ENCODE measurements around the gene TUBB.

TUBB gene

GRCh38 chr6:30687659-30688431, 32.3 kb upstream of the TUBB start:
- no peak for DNase-seq (ENCODE audit: low read depth in 2 of 2)

DNA sequence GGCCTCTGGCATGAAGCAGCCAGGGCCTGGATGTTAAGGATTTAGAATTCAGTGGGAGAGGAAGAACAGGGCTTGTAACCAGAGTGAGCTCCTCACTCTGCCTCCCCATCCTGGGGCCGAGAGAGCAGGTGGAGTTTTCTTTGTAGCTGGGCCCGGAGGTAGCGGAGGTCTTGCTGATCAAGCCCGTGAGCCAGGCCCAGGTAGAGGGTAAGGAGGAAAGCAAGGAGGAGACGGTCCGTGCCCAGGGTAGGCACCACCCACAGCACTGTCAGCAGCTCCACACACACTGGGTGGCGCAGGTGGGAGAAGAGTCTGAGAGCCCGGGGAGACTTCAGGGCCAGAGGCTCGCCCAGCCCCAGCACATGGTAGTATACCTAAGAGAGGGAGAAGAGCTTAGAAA, 31.6 kb upstream of the TUBB start:
- DNase-seq (ENCODE audit: low read depth in 2 of 2) = no peak

DNA sequence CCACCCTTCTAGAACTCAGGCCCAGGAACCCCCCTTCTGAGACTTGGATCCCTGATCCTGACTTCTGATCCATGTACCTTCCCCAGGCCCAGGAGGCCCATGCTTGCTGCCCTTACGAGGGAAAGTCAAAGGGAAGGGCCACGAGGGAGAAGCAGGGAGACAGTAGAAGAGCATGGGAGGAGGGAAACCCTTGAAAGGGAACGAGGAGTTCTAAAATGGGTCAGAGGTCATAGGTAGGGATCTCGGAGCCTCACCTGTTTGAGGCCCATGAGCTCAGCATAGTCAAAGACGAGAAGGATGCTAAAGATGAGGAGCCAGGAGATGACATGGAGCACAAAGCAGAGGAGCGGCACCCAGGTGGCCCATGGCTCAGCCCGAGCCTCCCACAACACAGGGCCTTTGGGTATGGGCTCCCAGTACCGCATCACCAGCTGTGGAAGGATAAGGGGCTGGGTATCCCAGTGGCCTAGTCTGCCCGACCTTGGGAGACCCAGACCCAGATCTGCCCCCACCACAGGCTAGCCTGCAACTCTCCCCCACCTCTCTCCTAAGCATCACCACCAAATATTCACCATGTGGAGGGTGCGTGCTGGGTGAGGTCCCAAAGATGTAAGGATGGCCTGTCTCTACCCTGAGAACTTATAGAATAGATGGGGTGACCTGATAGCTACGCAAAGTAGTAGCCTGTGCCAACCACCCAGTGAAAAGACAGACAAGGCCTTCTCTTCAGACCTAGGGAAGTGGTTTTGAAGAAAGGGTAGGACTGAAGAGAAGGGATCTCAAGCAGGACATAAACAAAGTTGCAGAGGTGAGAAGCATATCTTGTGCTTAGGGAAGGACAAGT, 30.9 kb upstream of the TUBB start:
- DNase-seq (ENCODE audit: low read depth in 2 of 2) = no peak

DNA sequence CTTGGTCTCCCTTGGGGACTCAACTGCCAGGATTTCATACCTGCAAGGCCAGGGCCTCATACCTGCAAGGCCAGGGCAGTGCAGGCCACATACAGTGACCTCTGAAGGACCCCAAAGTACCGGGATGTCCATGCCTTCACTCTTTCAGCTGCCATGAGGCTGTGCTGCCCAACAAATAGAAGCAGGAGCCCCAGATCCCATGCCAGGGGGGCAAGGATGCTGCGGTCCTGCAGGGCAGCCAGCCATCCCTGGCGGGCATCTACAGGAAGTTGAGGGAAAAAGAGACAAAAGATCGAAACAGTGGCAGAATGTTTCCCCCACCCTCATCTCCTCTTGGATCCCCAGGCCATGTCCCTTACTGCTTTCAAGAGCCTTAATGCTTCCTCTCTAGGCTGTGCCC, 30.2 kb upstream of the TUBB start:
- no peak for DNase-seq (ENCODE audit: low read depth in 2 of 2)

DNA sequence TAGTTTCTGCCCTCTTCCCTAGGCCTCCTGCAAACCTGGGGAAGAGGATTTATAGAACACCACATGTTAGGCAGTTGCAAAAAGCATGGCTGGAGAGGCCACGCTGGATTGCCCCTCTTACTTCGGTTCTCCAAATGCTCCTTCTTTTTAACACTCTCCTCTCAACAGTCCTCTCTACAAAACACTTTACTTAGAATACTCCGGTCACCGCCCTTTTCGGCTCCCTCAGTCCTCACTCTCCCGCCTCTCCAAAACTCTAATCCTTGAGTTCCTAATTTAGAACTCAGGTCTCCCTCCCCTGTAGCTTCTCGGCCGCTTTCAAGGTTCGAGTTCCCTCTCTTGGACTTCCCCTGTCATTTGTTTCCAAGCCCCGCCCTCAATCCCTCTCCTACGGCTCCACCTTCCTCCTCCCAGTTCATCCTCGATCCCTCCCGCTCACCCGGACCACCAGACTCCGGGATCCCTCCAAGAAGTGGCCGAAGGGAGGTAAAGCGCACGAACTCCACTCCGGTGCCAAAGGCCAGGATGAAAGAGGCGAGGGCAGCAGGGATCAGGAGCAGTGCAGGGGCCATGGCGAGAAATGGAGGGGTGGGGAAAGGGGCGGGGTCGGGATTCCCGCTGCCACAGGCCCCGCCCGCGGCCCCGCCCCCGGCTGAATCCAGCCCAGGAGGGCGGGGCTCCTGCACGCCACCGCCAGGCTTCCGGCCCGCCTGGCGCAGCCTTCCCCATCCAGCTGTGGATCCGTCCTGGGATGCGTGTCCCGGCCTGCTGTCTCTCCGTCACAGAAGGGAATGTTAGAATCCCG, 29.5 kb upstream of the TUBB start, which contains the start of gene NRM:
NRM (minus strand) TSS at position 582 of the 805 bp plus-strand sequence; CDS start at position 572, 10 bp downstream.
- peak; percentile 68 to 84 for DNase-seq (ENCODE audit: low read depth in 2 of 2)

DNA sequence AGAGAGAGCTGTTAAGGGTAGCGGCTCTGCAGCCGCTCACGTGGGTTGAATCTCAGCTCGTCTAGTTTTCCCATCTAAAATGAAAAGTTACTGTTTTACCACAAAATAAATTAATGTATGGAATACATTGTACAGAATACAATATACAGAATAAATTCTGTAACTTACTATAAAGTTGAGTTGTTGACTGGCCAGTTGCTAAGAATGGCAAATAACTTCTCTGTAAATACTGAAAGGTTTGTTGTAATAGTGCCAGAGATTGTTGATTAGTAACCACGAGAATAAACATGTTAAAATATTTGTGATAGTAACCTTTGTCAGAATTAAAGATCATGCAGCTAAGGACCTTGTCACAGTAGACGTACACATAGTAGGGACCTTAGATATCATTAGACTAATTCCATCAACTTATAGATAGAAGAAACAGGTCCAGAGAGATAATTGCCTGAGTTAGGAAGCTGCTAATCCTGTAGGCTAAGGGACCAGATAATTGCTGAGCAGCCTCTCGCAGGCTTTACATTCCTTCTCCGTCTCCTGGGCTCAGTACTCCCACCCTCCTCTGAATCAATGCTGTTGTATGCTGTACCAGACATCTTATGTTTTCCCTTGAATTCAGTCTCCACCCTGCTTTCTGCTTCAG, 28.8 kb upstream of the TUBB start:
- DNase-seq (ENCODE audit: low read depth in 2 of 2) = no peak

DNA sequence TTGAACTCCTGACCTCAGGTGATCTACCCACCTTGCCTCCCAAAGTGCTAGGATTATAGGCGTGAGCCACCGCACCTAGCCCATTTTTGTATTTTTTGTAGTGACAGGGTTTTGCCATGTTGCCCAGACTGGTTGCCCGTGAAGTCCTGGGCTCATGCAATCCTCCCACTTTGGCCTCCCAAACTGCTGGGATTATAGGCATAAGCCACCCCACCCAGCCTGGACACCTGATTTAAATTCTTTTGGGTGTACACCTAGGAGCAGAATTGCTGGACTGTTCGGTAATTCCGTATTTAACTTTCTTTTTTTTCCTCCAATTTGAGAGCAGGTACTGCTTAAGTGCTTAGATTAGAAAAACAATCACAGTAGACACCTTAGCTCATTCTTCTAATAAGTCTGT, 23.7 kb upstream of the TUBB start:
- DNase-seq (ENCODE audit: low read depth in 2 of 2) = no peak

DNA sequence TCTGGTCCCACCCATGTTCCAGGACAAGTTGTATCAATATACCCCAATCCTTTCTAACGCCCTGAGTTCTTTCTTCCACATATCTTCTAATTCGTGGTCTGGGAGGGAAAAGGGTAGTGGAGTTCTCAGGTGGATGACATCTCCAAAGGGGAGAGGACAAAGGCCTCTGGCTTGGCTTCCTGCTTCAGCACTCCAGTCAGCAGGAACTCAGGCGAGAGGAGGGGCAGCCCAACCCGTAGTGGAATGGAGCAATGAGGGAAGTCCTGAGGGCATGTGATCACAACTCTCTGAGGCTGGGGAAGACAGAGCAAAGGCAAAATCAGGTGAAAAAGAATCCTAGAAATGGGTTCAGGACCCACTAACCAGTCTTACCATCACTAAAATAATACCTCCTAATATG, 19.8 kb upstream of the TUBB start:
- no peak for DNase-seq (ENCODE audit: low read depth in 2 of 2)

DNA sequence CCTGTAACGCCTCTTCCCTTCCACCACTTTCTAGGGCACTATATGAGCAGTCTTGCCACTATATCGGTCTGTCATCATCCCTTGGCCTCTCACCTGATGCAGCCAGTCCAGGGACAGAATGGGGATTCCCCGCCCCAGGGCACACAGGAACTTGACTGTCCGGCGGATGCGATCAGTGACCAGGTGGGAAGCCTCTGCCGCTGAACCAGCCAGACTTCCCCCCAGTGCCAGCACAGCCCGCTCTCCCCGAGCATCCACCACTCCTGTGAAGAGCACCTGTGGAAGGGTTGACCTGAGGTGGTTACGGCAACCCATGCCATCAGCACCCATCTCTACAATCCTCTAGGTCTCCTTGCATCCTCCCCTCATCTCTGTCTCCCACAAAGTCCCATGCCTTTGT, 17.1 kb upstream of the TUBB start:
- DNase-seq (ENCODE audit: low read depth in 2 of 2) = no peak

- no peak for DNase-seq (ENCODE audit: low read depth in 2 of 2)
Observed at GRCh38 chr6:30703821-30704220, 16.3 kb upstream of the TUBB start.

DNA sequence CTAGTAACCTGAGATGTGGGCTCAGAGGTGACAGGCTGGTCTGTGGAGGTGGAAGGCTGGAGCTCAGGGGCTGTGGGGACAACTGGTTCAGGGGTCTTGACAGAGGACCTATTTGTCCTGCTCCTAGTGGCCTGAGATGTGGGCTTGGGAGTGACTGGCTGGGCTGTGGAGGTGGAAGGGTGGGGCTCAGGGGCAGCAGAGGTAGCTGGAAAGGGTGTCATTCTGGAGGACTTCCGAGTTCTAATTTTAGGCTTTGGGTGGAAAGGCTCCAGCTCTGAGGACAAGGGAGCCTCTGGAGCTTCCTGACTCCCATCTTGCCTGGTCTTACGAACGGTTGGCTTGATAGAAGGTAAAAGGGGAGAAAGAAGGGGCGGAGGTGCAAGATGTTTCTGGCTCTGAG, 14.5 kb upstream of the TUBB start:
- DNase-seq (ENCODE audit: low read depth in 2 of 2) = no peak

GRCh38 chr6:30707281-30707850, 12.8 kb upstream of the TUBB start:
- DNase-seq (ENCODE audit: low read depth in 2 of 2) = no peak

DNA sequence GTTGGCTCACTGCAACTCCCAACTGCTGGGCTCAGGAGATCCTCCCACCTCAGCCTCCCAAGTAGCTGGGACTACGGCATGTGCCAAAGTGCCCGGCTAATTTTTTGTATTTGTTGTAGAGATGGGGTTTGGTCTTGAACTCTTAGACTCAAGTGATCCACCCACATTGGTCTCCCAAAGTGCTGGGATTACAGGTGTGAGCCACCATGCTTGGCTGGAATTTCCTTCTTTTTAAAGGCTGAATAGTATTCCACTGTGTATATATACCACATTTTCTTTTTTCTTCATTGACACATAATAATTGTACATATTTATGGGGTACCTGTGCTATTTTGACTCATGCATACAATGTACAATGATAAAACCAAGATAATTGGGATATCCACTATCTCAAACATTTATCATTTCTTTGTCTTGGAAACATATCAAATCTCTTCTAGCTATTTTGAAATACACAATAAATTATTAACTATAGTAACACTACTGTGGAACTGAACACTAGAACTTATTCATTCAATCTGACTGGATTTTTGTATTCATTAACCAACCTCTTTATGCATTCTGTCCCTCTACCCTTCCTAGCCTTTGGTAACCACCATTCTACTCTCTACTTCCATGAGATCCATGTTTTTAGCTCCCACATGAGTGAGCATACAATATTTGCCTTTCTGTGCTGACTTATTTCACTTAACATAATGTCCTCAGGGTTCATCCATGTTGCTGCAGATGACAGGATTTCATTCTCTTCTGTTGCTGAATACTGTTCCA, 10.9 kb upstream of the TUBB start:
- no peak for DNase-seq (ENCODE audit: low read depth in 2 of 2)

DNA sequence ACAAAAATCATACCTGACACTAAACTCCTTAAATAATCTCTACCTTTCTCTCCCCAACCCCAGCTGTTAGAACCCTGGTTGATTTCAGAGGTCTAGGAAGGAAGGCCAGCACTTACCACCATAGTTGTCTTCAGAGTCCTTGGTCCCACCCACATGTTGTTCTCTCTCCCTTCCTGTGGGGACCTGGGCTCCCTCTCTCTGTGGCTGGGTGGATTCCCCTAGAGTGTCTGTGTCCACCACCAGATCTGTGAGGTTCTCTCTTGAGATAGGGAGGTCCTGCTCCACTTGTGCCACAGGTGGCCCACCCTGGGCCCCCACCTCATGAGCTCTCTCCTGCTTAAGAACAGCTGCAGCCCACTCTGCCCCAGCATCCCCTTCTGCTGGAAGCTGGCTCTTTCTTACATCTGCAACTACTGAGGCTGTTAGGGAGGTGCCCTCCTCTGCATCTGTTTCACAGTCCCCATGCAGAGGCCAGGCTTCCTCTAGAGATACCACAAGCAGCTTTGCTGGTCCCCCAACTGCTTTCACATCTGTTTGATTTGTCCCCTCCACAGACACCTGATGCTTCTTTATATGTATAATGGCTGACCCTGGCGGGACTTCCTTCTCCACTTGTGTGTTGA, 8.3 kb upstream of the TUBB start:
- DNase-seq (ENCODE audit: low read depth in 2 of 2) = no peak

GRCh38 chr6:30712441-30712945, 7.7 kb upstream of the TUBB start:
- no peak for DNase-seq (ENCODE audit: low read depth in 2 of 2)

- no peak for DNase-seq (ENCODE audit: low read depth in 2 of 2)
Observed at GRCh38 chr6:30714263-30714662, 5.9 kb upstream of the TUBB start.

GRCh38 chr6:30716879-30717128, 3.3 kb upstream of the TUBB start:
- no peak for DNase-seq (ENCODE audit: low read depth in 2 of 2)

DNA sequence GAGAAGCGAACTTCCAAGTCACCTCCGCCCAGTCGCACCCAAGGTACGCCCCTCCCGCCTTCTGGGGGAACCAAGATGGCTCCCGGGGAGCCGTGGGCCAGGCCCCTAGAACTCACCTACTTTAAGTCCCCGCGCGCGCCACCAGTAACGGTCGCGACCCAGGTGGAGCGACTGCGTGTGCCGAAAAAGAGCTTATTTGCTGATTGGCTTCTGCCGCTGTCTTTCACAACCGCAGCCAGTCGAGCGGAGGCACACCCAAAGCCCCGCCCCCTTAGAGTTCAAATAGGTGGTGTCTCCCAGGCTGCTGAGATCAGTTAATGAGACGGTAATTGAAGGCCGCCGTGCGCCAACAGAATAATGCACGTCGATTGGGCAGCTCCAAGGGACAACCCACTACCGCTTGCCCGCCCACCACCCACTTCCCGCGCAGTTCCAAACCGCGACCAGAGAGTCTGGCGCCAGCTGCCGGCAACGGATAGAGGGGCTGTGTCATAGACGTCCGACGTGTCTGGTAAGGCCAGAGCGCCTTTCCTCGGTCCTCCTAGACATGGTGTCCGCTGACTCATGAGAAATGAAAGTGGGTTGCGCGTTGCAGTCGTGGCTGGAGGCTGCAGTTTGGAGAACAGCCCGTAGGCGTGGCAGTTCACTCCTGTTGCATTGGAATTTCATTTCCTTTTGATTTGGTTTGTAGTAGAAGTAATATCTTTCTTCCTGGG, 2.9 kb upstream of the TUBB start, which contains the start of gene MDC1:
MDC1 (minus strand) TSS at position 153 of the 716 bp plus-strand sequence. CDS start 2,106 bp downstream, outside the sequence.
- peak; percentile 94 to 97 for DNase-seq (ENCODE audit: low read depth in 2 of 2)
